ENCODE measurements around the gene ACVR1. TPM values are rescaled to one million over a fixed set of nuclear protein-coding genes. Genes with fewer than 3 reads are reported as not detected.

ACVR1 gene
- total and polyA plus RNA-seq, 9 of the 15 experiments (the other 6 are each of a cell fraction or from before 2014, with no cell fraction given): 3.8 to 14.3 (median 6.9) TPM

- no peak for TF ChIP-seq E2F5 (CRISPR knock-in tag; IDR thresholded peaks at IDR 0.05)
- no peak for TF ChIP-seq ADNP (tag; IDR thresholded peaks at IDR 0.05)
- no peak for TF ChIP-seq FOXA3 (CRISPR knock-in tag; conservative IDR thresholded peaks at IDR 0.05 in 1 of 2, IDR thresholded peaks at IDR 0.05 in 1 of 2)
- no peak for TF ChIP-seq ZNF23 (CRISPR knock-in tag; IDR thresholded peaks at IDR 0.05)
- TF ChIP-seq HNRNPL (IDR thresholded peaks at IDR 0.05; ENCODE audit: low read depth, low read length): peak; percentile 66; the same call in 1 of the 2 replicates
- peak; percentile 82 to 85 for TF ChIP-seq NONO (IDR thresholded peaks at IDR 0.05; ENCODE audit: low read depth in 2 of 2, low read length in 1 of 2)
- no peak for TF ChIP-seq ZNF589 (CRISPR knock-in tag; IDR thresholded peaks at IDR 0.05; ENCODE audit: low read depth)
- TF ChIP-seq CUX1 (CRISPR knock-in tag; IDR thresholded peaks at IDR 0.05): no peak
- TF ChIP-seq CTCF (IDR thresholded peaks at IDR 0.05 in 2 of 3, conservative IDR thresholded peaks at IDR 0.05 in 1 of 3; ENCODE audit: insufficient read depth in 2 of 3, low read depth in 1 of 3, low read length in 3 of 3): peak; percentile 27 to 54 (median 42); a peak in 5 of 6 replicates
- no peak for TF ChIP-seq MAFK (IDR thresholded peaks at IDR 0.05; ENCODE audit: low read length)
- TF ChIP-seq ZNF561 (CRISPR knock-in tag; conservative IDR thresholded peaks at IDR 0.05): no peak
- TF ChIP-seq ZFP91 (CRISPR knock-in tag; IDR thresholded peaks at IDR 0.05): no peak
- TF ChIP-seq NUFIP1 (IDR thresholded peaks at IDR 0.05; ENCODE audit: partially characterized antibody): no peak
- no peak for TF ChIP-seq MCM7 (IDR thresholded peaks at IDR 0.05)
- TF ChIP-seq E2F3 (CRISPR knock-in tag; IDR thresholded peaks at IDR 0.05): no peak
Measured at GRCh38 chr2:157876066-157876785, at the start of gene ACVR1 (continued).

Measured in K562 (cell line).